K562 (cell line): ENCODE results near the gene ELOB. TPM values are rescaled to one million over a fixed set of nuclear protein-coding genes. Genes with fewer than 3 reads are reported as not detected.

ENCODE experiments used
- CEBPG ChIP-seq, 3 experiments: fragments of 200-800 bp in 1 of 3; sonication (Bioruptor generic) in 1 of 3; sonication (generic) in 1 of 3; formaldehyde crosslinking in 1 of 3; IDR thresholded peaks in 2 of 3; conservative IDR thresholded peaks in 1 of 3; 2 replicates each; pipeline versions ENCODE4 v1.6.1 to v1.8.0; 2016 to 2022; ENCODE audit warnings: missing compliant biosample characterization in 2 of 3, missing genetic modification characterization in 2 of 3, mild to moderate bottlenecking in 1 of 3, missing genetic modification reagents in 1 of 3
- E2F1 ChIP-seq: sonication (generic); formaldehyde crosslinking; IDR thresholded peaks from 2 replicates; pipeline ENCODE4 v1.8.1; 2023; ENCODE audit warnings: mild to moderate bottlenecking, missing genetic modification reagents, moderate library complexity
- EP400 ChIP-seq: fragments of 450-650 bp; IDR thresholded peaks from 2 replicates; pipeline ENCODE4 v1.6.1; 2017; ENCODE audit warnings: antibody characterized with exemption, mild to moderate bottlenecking, moderate library complexity
- ESRRA ChIP-seq: fragments of 450-650 bp; IDR thresholded peaks from 2 replicates; pipeline ENCODE4 v1.6.1; 2014; ENCODE audit warnings: low read depth, mild to moderate bottlenecking, moderate library complexity, borderline replicate concordance
- GTF2E2 ChIP-seq: fragments of 200-800 bp; sonication (Bioruptor generic); IDR thresholded peaks from 2 replicates; pipeline ENCODE4 v1.6.1; 2016; ENCODE audit warnings: missing genetic modification characterization, missing compliant biosample characterization
- HNRNPK ChIP-seq: fragments of 200-400 bp; formaldehyde crosslinking; IDR thresholded peaks from one replicate; pipeline ENCODE4 v1.6.1; 2018; ENCODE audit warnings: mild to moderate bottlenecking, low read depth, low read length; ENCODE audit not compliant: poor library complexity, severe bottlenecking
- MTA3 ChIP-seq: fragments of 450-650 bp; formaldehyde crosslinking; IDR thresholded peaks from 2 replicates; pipeline ENCODE4 v1.6.1; 2017; ENCODE audit warnings: mild to moderate bottlenecking, borderline replicate concordance
- POLR2AphosphoS5 ChIP-seq: IDR thresholded peaks from 2 replicates; pipeline ENCODE4 v1.6.1; 2011; ENCODE audit warnings: mild to moderate bottlenecking, low read depth, low read length, moderate library complexity; ENCODE audit not compliant: control insufficient read depth, insufficient read depth
- RBFOX2 ChIP-seq: fragments of 200-400 bp; formaldehyde crosslinking; IDR thresholded peaks from 2 replicates; pipeline ENCODE4 v1.6.1; 2017; ENCODE audit warnings: low read depth, mild to moderate bottlenecking, low read length, moderate library complexity
- REST ChIP-seq, 2 experiments: fragments of 450-650 bp; formaldehyde crosslinking in 1 of 2; IDR thresholded peaks; 2 replicates each; pipeline versions ENCODE4 v1.4.0 to v1.6.1; 2014 to 2020; ENCODE audit warnings: mild to moderate bottlenecking in 2 of 2, borderline replicate concordance in 1 of 2, low read depth in 1 of 2
- TCF15 ChIP-seq: fragments of 250-450 bp; sonication (Bioruptor Pico); IDR thresholded peaks from 2 replicates; pipeline ENCODE4 v1.8.0; 2022; ENCODE audit warnings: moderate library complexity, mild to moderate bottlenecking, inconsistent platforms
- TRIM24 ChIP-seq, 2 experiments: fragments of 450-650 bp; IDR thresholded peaks; 2 replicates each; pipeline ENCODE4 v1.6.1; 2016
- ZBTB43 ChIP-seq: sonication (generic); formaldehyde crosslinking; IDR thresholded peaks from 2 replicates; pipeline ENCODE4 v1.8.0; 2023; ENCODE audit warnings: mild to moderate bottlenecking, missing genetic modification reagents
- ZNF232 ChIP-seq: sonication (generic); formaldehyde crosslinking; IDR thresholded peaks from 2 replicates; pipeline ENCODE4 v1.8.0; 2022; ENCODE audit warnings: mild to moderate bottlenecking, missing genetic modification reagents
- ZZZ3 ChIP-seq: fragments of 450-650 bp; IDR thresholded peaks from 2 replicates; pipeline ENCODE4 v1.6.1; 2016; ENCODE audit warnings: antibody characterized with exemption, mild to moderate bottlenecking, moderate library complexity
- polyA plus RNA-seq, 8 experiments: library from polyadenylated mRNA; depleted of rRNA in 4 of 8; stranded (reverse) in 5 of 8; unstranded in 3 of 8; fragments of >200 nt; fragmentation: Nextera tagmentation in 2 of 8; fragmentation: Illumina TruSeq in 1 of 8; extraction: Ambion mirVana in 2 of 8; extraction: Trizol in 1 of 8; gene quantifications; 2 replicates each; pipeline versions ENCODE4 v1.2.1 to v1.2.3, GENCODE V29; 2011 to 2014; ENCODE audit warnings: inconsistent platforms in 1 of 8, missing spikeins in 1 of 8
- total RNA-seq, 7 experiments: library from RNA; depleted of rRNA in 6 of 7; stranded (reverse); fragments of >200 nt in 6 of 7; fragmentation: Illumina TruSeq in 2 of 7; extraction: Trizol in 2 of 7; gene quantifications; 2 replicates each; pipeline versions ENCODE4 v1.2.1 to v1.2.3, GENCODE V29; 2011 to 2021; ENCODE audit warnings: low replicate concordance in 1 of 7

The ELOB gene
- total and polyA plus RNA-seq, 9 of the 15 experiments (the other 6 are each of a cell fraction or from before 2014, with no cell fraction given): 63.2 to 791 (median 237) TPM

- peak; percentile 83; the same call in 1 of the 2 replicates for TF ChIP-seq ZBTB43 (CRISPR knock-in tag)
- TF ChIP-seq E2F1 (CRISPR knock-in tag): no peak
- peak; percentile 85 for TF ChIP-seq ZNF232
- peak; percentile 21; the same call in 1 of the 2 replicates for TF ChIP-seq MTA3
- TF ChIP-seq TRIM24 (IDR thresholded peaks at IDR 0.05): no peak
- no peak for TF ChIP-seq CEBPG (CRISPR knock-in tag; IDR thresholded peaks at IDR 0.05)
- no peak for TF ChIP-seq CEBPG (tag; conservative IDR thresholded peaks at IDR 0.05 in 1 of 2, IDR thresholded peaks at IDR 0.05 in 1 of 2)
- TF ChIP-seq GTF2E2: peak; percentile 87
- peak; percentile 45; the same call in 1 of the 2 replicates for TF ChIP-seq REST (IDR thresholded peaks at IDR 0.05; ENCODE audit: borderline replicate concordance)
- TF ChIP-seq REST (CRISPR knock-in tag; IDR thresholded peaks at IDR 0.05; ENCODE audit: low read depth): 0 out of 2 replicates have a peak, but pooled peaks have one; percentile 52
- peak; percentile 69; the same call in 1 of the 2 replicates for TF ChIP-seq ZZZ3
- TF ChIP-seq HNRNPK: no peak
- TF ChIP-seq EP400: peak; percentile 97
- TF ChIP-seq POLR2AphosphoS5: peak; percentile 87
- TF ChIP-seq ESRRA: peak; percentile 59; the same call in 1 of the 2 replicates
- TF ChIP-seq TCF15: 0 out of 2 replicates have a peak, but pooled peaks have one; percentile 64
- TF ChIP-seq RBFOX2: peak; percentile 94
Measured at GRCh38 chr16:2777231-2777902, at the start of gene ELOB (continued).
